Measurements from ENCODE around the gene FBXL15.

FBXL15 gene

GRCh38 chr10:102398172-102399020 lies 22.2 kb upstream of the FBXL15 start:
- DNase-seq: no peak

GRCh38 chr10:102399217-102400021 lies 21.2 kb upstream of the FBXL15 start:
- peak; percentile 70 to 79 for DNase-seq

- no peak for DNase-seq
These were observed 20.6 kb upstream of the FBXL15 start for GRCh38 chr10:102400076-102400475.

GRCh38 chr10:102400598-102401341 lies 19.9 kb upstream of the FBXL15 start:
- DNase-seq: no peak

- no peak for DNase-seq
These were observed 19.3 kb upstream of the FBXL15 start for GRCh38 chr10:102401342-102401654.

- no peak for DNase-seq
These were observed 18.7 kb upstream of the FBXL15 start for GRCh38 chr10:102401735-102402511.

GRCh38 chr10:102402512-102402896 lies 18.1 kb upstream of the FBXL15 start:
- DNase-seq: no peak

- no peak for DNase-seq
These were observed 17.5 kb upstream of the FBXL15 start for GRCh38 chr10:102403115-102403514.

GRCh38 chr10:102404361-102405107 lies 16.1 kb upstream of the FBXL15 start:
- no peak for DNase-seq

GRCh38 chr10:102405108-102405571 lies 15.5 kb upstream of the FBXL15 start:
- DNase-seq: no peak

- DNase-seq: no peak
These were observed 15.0 kb upstream of the FBXL15 start for GRCh38 chr10:102405632-102406031.

GRCh38 chr10:102406815-102407214 lies 13.8 kb upstream of the FBXL15 start:
- DNase-seq: no peak

GRCh38 chr10:102407425-102408130 lies 13.1 kb upstream of the FBXL15 start:
- DNase-seq: no peak

GRCh38 chr10:102408131-102408727 lies 12.4 kb upstream of the FBXL15 start:
- no peak for DNase-seq

GRCh38 chr10:102408728-102409603 lies 11.7 kb upstream of the FBXL15 start:
- DNase-seq: no peak

- no peak for DNase-seq
These were observed 10.8 kb upstream of the FBXL15 start for GRCh38 chr10:102409604-102410428.

- DNase-seq: no peak
These were observed 10.1 kb upstream of the FBXL15 start for GRCh38 chr10:102410429-102411073.

All from AML-193 (cell line).